ENCODE data around the gene NUCB1. TPM values are rescaled to one million over a fixed set of nuclear protein-coding genes. Genes with fewer than 3 reads are reported as not detected.
A peak's percentile ranks its signal among the peaks of the same experiment; 100 is the strongest.

The NUCB1 gene
- total and polyA plus RNA-seq, 3 experiments from 2014 or later = 86.8 to 147 (median 93.3) TPM

- peak overlapping the region in 3 of 8 donors; percentile 43 to 90 (median 46) for H3K27ac Mint-ChIP-seq
- Histone ChIP-seq H3K27me3 (ENCODE audit: insufficient read depth, low read length, poor library complexity, severe bottlenecking) (no peaks in the 10 kb centered on the region), H3K4me1 (ENCODE audit: insufficient read depth, low read length) (peaks cover 34% of the 10 kb centered on the region), H3K4me3 (ENCODE audit: low read length) (no peak overlapping the region), H3K9me3 (ENCODE audit: low read length) (no peaks in the 10 kb centered on the region), H3K36me3 (ENCODE audit: insufficient read depth, low read length) (peaks cover 16% of the 10 kb centered on the region), H3K27ac (ENCODE audit: low read depth, low read length) (peak overlapping the region; percentile 83)
- CTCF ChIA-PET = interaction anchor here (1.1 to 5.2 kb wide), 6 partner anchors 9 to 172 kb away, joined by 3 to 40 read pairs (median 12); partner anchors contain the start of genes GYS1 and RUVBL2
- peak overlapping the region in 6 of 7 donors; percentile 29 to 100 (median 66) for H3K4me3 Mint-ChIP-seq
- DNase-seq = no peak
- POLR2A ChIA-PET = interaction anchor here (0.6 to 1.4 kb wide), 9 partner anchors 8 to 172 kb away, joined by 3 to 8 read pairs (median 5); partner anchors contain the start of genes DHDH, GYS1, NUCB1 and RUVBL2
- peaks cover 48 to 63% (median 52%) of the 10 kb centered on the region in 3 donors for H3K4me1 Mint-ChIP-seq
- H3K27me3 Mint-ChIP-seq = peaks cover 0 to 8% of the 10 kb centered on the region in 2 donors
- H3K36me3 Mint-ChIP-seq = peaks cover 5 to 60% (median 5%) of the 10 kb centered on the region in 3 donors
- H3K9me3 Mint-ChIP-seq = no peaks in the 10 kb centered on the region
Observed at GRCh38 chr19:48967346-48968178, 67.5 kb downstream of the NUCB1 start.

GRCh38 chr19:48968179-48968661, 68.1 kb downstream of the NUCB1 start:
- Histone ChIP-seq H3K27ac (ENCODE audit: low read depth, low read length) (no peak overlapping the region), H3K36me3 (ENCODE audit: insufficient read depth, low read length) (peaks cover 16% of the 10 kb centered on the region), H3K4me1 (ENCODE audit: insufficient read depth, low read length) (peaks cover 30% of the 10 kb centered on the region), H3K27me3 (ENCODE audit: insufficient read depth, low read length, poor library complexity, severe bottlenecking) (no peaks in the 10 kb centered on the region), H3K9me3 (ENCODE audit: low read length) (no peaks in the 10 kb centered on the region), H3K4me3 (ENCODE audit: low read length) (no peak overlapping the region)
- DNase-seq = no peak
- ChIA-PET CTCF (interaction anchor here (1.1 to 5.2 kb wide), 5 partner anchors 8 to 173 kb away, joined by 3 to 40 read pairs (median 16); partner anchors contain the start of genes GYS1 and RUVBL2), POLR2A (interaction anchor here (0.8 to 1.3 kb wide), 6 partner anchors 11 to 173 kb away, joined by 3 to 6 read pairs (median 4); partner anchors contain the start of genes DHDH, GYS1, NUCB1 and RUVBL2)
- Mint-ChIP-seq H3K4me1 (peaks cover 41 to 56% (median 48%) of the 10 kb centered on the region in 3 donors), H3K27me3 (peaks cover 0 to 8% of the 10 kb centered on the region in 2 donors), H3K27ac (peak overlapping the region in 3 of 8 donors; percentile 35 to 46 (median 43)), H3K4me3 (peak overlapping the region in 1 of 7 donors; percentile 77), H3K9me3 (no peaks in the 10 kb centered on the region), H3K36me3 (peaks cover 5 to 66% (median 7%) of the 10 kb centered on the region in 3 donors)

GRCh38 chr19:48968813-48969218, 68.7 kb downstream of the NUCB1 start:
- POLR2A ChIA-PET = no interaction called here
- Histone ChIP-seq H3K4me3 (ENCODE audit: low read length) (no peak overlapping the region), H3K27ac (ENCODE audit: low read depth, low read length) (no peak overlapping the region), H3K27me3 (ENCODE audit: insufficient read depth, low read length, poor library complexity, severe bottlenecking) (no peaks in the 10 kb centered on the region), H3K4me1 (ENCODE audit: insufficient read depth, low read length) (peaks cover 24% of the 10 kb centered on the region), H3K9me3 (ENCODE audit: low read length) (no peaks in the 10 kb centered on the region), H3K36me3 (ENCODE audit: insufficient read depth, low read length) (peaks cover 17% of the 10 kb centered on the region)
- H3K4me3 Mint-ChIP-seq = no peak overlapping the region
- DNase-seq = no peak
- H3K27me3 Mint-ChIP-seq = peaks cover 0 to 8% of the 10 kb centered on the region in 2 donors
- H3K9me3 Mint-ChIP-seq = no peaks in the 10 kb centered on the region
- CTCF ChIA-PET = interaction anchor here (5.2 kb wide), 1 partner anchor 124 kb away, joined by 40 read pairs; no protein-coding TSS in a partner anchor
- H3K36me3 Mint-ChIP-seq = peaks cover 5 to 69% (median 7%) of the 10 kb centered on the region in 3 donors
- no peak overlapping the region for H3K27ac Mint-ChIP-seq
- H3K4me1 Mint-ChIP-seq = peaks cover 36 to 50% (median 43%) of the 10 kb centered on the region in 3 donors

- no peak overlapping the region for H3K27ac ChIP-seq (ENCODE audit: low read depth, low read length)
- ChIA-PET POLR2A (no interaction called here), CTCF (interaction anchor here (1.0 to 5.2 kb wide), 12 partner anchors 11 to 323 kb away, joined by 3 to 40 read pairs (median 5); partner anchors contain the start of genes CA11, DHDH, GYS1 and RUVBL2)
- peaks cover 5 to 76% (median 7%) of the 10 kb centered on the region in 3 donors for H3K36me3 Mint-ChIP-seq
- peak overlapping the region in 2 of 7 donors; percentile 16 to 27 for H3K4me3 Mint-ChIP-seq
- H3K9me3 Mint-ChIP-seq = no peaks in the 10 kb centered on the region
- peak overlapping the region in 2 of 8 donors; percentile 18 to 24 for H3K27ac Mint-ChIP-seq
- no peak for DNase-seq
- peaks cover 29 to 43% (median 37%) of the 10 kb centered on the region in 3 donors for H3K4me1 Mint-ChIP-seq
- peaks cover 20% of the 10 kb centered on the region for H3K36me3 ChIP-seq (ENCODE audit: insufficient read depth, low read length)
- no peaks in the 10 kb centered on the region for H3K27me3 ChIP-seq (ENCODE audit: insufficient read depth, low read length, poor library complexity, severe bottlenecking)
- no peaks in the 10 kb centered on the region for H3K9me3 ChIP-seq (ENCODE audit: low read length)
- no peak overlapping the region for H3K4me3 ChIP-seq (ENCODE audit: low read length)
- peaks cover 17% of the 10 kb centered on the region for H3K4me1 ChIP-seq (ENCODE audit: insufficient read depth, low read length)
- H3K27me3 Mint-ChIP-seq = peaks cover 0 to 8% of the 10 kb centered on the region in 2 donors
Observed at GRCh38 chr19:48969276-48970138, 69.4 kb downstream of the NUCB1 start.

- DNase-seq = no peak
- H3K36me3 Mint-ChIP-seq = peaks cover 5 to 75% (median 7%) of the 10 kb centered on the region in 3 donors
- Histone ChIP-seq H3K36me3 (ENCODE audit: insufficient read depth, low read length) (peaks cover 20% of the 10 kb centered on the region), H3K27me3 (ENCODE audit: insufficient read depth, low read length, poor library complexity, severe bottlenecking) (no peaks in the 10 kb centered on the region), H3K27ac (ENCODE audit: low read depth, low read length) (no peak overlapping the region), H3K4me1 (ENCODE audit: insufficient read depth, low read length) (peaks cover 14% of the 10 kb centered on the region), H3K4me3 (ENCODE audit: low read length) (no peak overlapping the region), H3K9me3 (ENCODE audit: low read length) (no peaks in the 10 kb centered on the region)
- ChIA-PET CTCF (interaction anchor here (0.6 to 5.2 kb wide), 34 partner anchors 8 to 324 kb away, joined by 3 to 40 read pairs (median 4); partner anchors contain the start of genes BAX, CA11, DHDH and GYS1), POLR2A (interaction anchor here (0.6 to 1.6 kb wide), 5 partner anchors 10 to 205 kb away, joined by 3 to 9 read pairs (median 4); partner anchors contain the start of gene NUCB1)
- H3K4me1 Mint-ChIP-seq = peaks cover 23 to 36% (median 30%) of the 10 kb centered on the region in 3 donors
- peak overlapping the region in 2 of 8 donors; percentile 24 to 25 for H3K27ac Mint-ChIP-seq
- H3K27me3 Mint-ChIP-seq = peaks cover 0 to 8% of the 10 kb centered on the region in 2 donors
- H3K4me3 Mint-ChIP-seq = peak overlapping the region in 1 of 7 donors; percentile 16
- H3K9me3 Mint-ChIP-seq = no peaks in the 10 kb centered on the region
Observed at GRCh38 chr19:48970139-48970766, 70.1 kb downstream of the NUCB1 start.

- H3K4me1 Mint-ChIP-seq = peaks cover 16 to 29% (median 23%) of the 10 kb centered on the region in 3 donors
- Histone ChIP-seq H3K4me3 (ENCODE audit: low read length) (no peak overlapping the region), H3K27ac (ENCODE audit: low read depth, low read length) (no peak overlapping the region), H3K9me3 (ENCODE audit: low read length) (no peaks in the 10 kb centered on the region), H3K36me3 (ENCODE audit: insufficient read depth, low read length) (peaks cover 20% of the 10 kb centered on the region), H3K27me3 (ENCODE audit: insufficient read depth, low read length, poor library complexity, severe bottlenecking) (no peaks in the 10 kb centered on the region), H3K4me1 (ENCODE audit: insufficient read depth, low read length) (peaks cover 12% of the 10 kb centered on the region)
- H3K36me3 Mint-ChIP-seq = peaks cover 5 to 70% (median 7%) of the 10 kb centered on the region in 3 donors
- ChIA-PET POLR2A (interaction anchor here (0.6 to 1.6 kb wide), 5 partner anchors 11 to 204 kb away, joined by 3 to 9 read pairs (median 4); partner anchors contain the start of gene NUCB1), CTCF (interaction anchor here (0.6 to 5.2 kb wide), 34 partner anchors 8 to 325 kb away, joined by 3 to 40 read pairs (median 4); partner anchors contain the start of genes BAX, CA11, DHDH and GYS1)
- H3K27ac Mint-ChIP-seq = peak overlapping the region in 4 of 8 donors; percentile 13 to 56 (median 21)
- peaks cover 0 to 1% of the 10 kb centered on the region in 2 donors for H3K27me3 Mint-ChIP-seq
- no peak overlapping the region for H3K4me3 Mint-ChIP-seq
- peak; percentile 59 to 84 (median 72) for DNase-seq
- no peaks in the 10 kb centered on the region for H3K9me3 Mint-ChIP-seq
Observed at GRCh38 chr19:48970923-48971395, 70.8 kb downstream of the NUCB1 start.

All from CD8-positive, alpha-beta memory T cell (primary cell).